IPS-15b (cell line): ENCODE measurements around the gene ST3GAL4.

Experiments used
- H3K27me3 ChIP-seq: one replicate; pipeline ENCODE4 v1.6.1; 2013; ENCODE audit warnings: low read length; ENCODE audit not compliant: control insufficient read depth, insufficient read depth
- H3K36me3 ChIP-seq: one replicate; pipeline ENCODE4 v1.6.1; 2013; ENCODE audit warnings: low read length; ENCODE audit not compliant: control insufficient read depth, insufficient read depth
- H3K4me1 ChIP-seq: one replicate; pipeline ENCODE4 v1.6.1; 2013; ENCODE audit warnings: mild to moderate bottlenecking, low read length; ENCODE audit not compliant: control insufficient read depth, insufficient read depth
- H3K4me3 ChIP-seq: one replicate; pipeline ENCODE4 v1.5.1; 2013; ENCODE audit warnings: low read depth, low read length
- H3K9ac ChIP-seq: one replicate; pipeline ENCODE4 v1.6.1; 2013; ENCODE audit warnings: low read depth, mild to moderate bottlenecking, low read length
- H3K9me3 ChIP-seq: one replicate; pipeline ENCODE4 v1.6.1; 2013; ENCODE audit warnings: mild to moderate bottlenecking, low read length; ENCODE audit not compliant: control insufficient read depth, insufficient read depth

ST3GAL4 gene

GRCh38 chr11:126333142-126333541 lies 22.3 kb upstream of the ST3GAL4 start:
- H3K4me1 ChIP-seq = no peaks in the 10 kb centered on the region
- H3K36me3 ChIP-seq = no peaks in the 10 kb centered on the region
- H3K4me3 ChIP-seq = no peak overlapping the region
- H3K9me3 ChIP-seq = no peaks in the 10 kb centered on the region
- no peaks in the 10 kb centered on the region for H3K27me3 ChIP-seq
- H3K9ac ChIP-seq = no peak overlapping the region

GRCh38 chr11:126334659-126335462 lies 20.6 kb upstream of the ST3GAL4 start:
- H3K27me3 ChIP-seq = no peaks in the 10 kb centered on the region
- no peaks in the 10 kb centered on the region for H3K4me1 ChIP-seq
- peaks cover 6% of the 10 kb centered on the region for H3K36me3 ChIP-seq
- H3K4me3 ChIP-seq = no peak overlapping the region
- no peaks in the 10 kb centered on the region for H3K9me3 ChIP-seq
- no peak overlapping the region for H3K9ac ChIP-seq

GRCh38 chr11:126335463-126335760 lies 20.1 kb upstream of the ST3GAL4 start:
- H3K9ac ChIP-seq = no peak overlapping the region
- no peaks in the 10 kb centered on the region for H3K27me3 ChIP-seq
- H3K36me3 ChIP-seq = peaks cover 6% of the 10 kb centered on the region
- H3K4me3 ChIP-seq = no peak overlapping the region
- no peaks in the 10 kb centered on the region for H3K9me3 ChIP-seq
- H3K4me1 ChIP-seq = no peaks in the 10 kb centered on the region

GRCh38 chr11:126336138-126336541 lies 19.3 kb upstream of the ST3GAL4 start:
- Histone ChIP-seq H3K9me3 (no peaks in the 10 kb centered on the region), H3K9ac (no peak overlapping the region), H3K4me1 (no peaks in the 10 kb centered on the region), H3K27me3 (no peaks in the 10 kb centered on the region), H3K36me3 (peaks cover 6% of the 10 kb centered on the region), H3K4me3 (no peak overlapping the region)

- Histone ChIP-seq H3K4me3 (no peak overlapping the region), H3K4me1 (no peaks in the 10 kb centered on the region), H3K9ac (no peak overlapping the region), H3K36me3 (peaks cover 6% of the 10 kb centered on the region), H3K27me3 (no peaks in the 10 kb centered on the region), H3K9me3 (no peaks in the 10 kb centered on the region)
Observed at GRCh38 chr11:126336671-126337101, 18.8 kb upstream of the ST3GAL4 start.

- Histone ChIP-seq H3K27me3 (no peaks in the 10 kb centered on the region), H3K4me3 (no peak overlapping the region), H3K9ac (no peak overlapping the region), H3K36me3 (peaks cover 6% of the 10 kb centered on the region), H3K4me1 (no peaks in the 10 kb centered on the region), H3K9me3 (no peaks in the 10 kb centered on the region)
Observed at GRCh38 chr11:126337126-126337473, 18.4 kb upstream of the ST3GAL4 start.

- Histone ChIP-seq H3K4me1 (no peaks in the 10 kb centered on the region), H3K27me3 (no peaks in the 10 kb centered on the region), H3K9me3 (no peaks in the 10 kb centered on the region), H3K9ac (no peak overlapping the region), H3K36me3 (peaks cover 6% of the 10 kb centered on the region), H3K4me3 (no peak overlapping the region)
Observed at GRCh38 chr11:126337474-126338241, 17.8 kb upstream of the ST3GAL4 start.

- Histone ChIP-seq H3K9me3 (no peaks in the 10 kb centered on the region), H3K4me3 (no peak overlapping the region), H3K4me1 (no peaks in the 10 kb centered on the region), H3K27me3 (no peaks in the 10 kb centered on the region), H3K9ac (no peak overlapping the region), H3K36me3 (peaks cover 11% of the 10 kb centered on the region)
Observed at GRCh38 chr11:126338346-126339055, 17.0 kb upstream of the ST3GAL4 start.

GRCh38 chr11:126339073-126339862 lies 16.2 kb upstream of the ST3GAL4 start:
- Histone ChIP-seq H3K4me3 (no peak overlapping the region), H3K4me1 (no peaks in the 10 kb centered on the region), H3K9ac (no peak overlapping the region), H3K9me3 (no peaks in the 10 kb centered on the region), H3K27me3 (no peaks in the 10 kb centered on the region), H3K36me3 (peaks cover 12% of the 10 kb centered on the region)

- Histone ChIP-seq H3K36me3 (peaks cover 12% of the 10 kb centered on the region), H3K9ac (no peak overlapping the region)
Observed at GRCh38 chr11:126339863-126340434, 15.5 kb upstream of the ST3GAL4 start.

GRCh38 chr11:126340960-126341606 lies 14.4 kb upstream of the ST3GAL4 start:
- H3K36me3 ChIP-seq = peaks cover 12% of the 10 kb centered on the region
- H3K9ac ChIP-seq = no peak overlapping the region
- H3K27me3 ChIP-seq = no peaks in the 10 kb centered on the region
- H3K4me3 ChIP-seq = no peak overlapping the region
- no peaks in the 10 kb centered on the region for H3K4me1 ChIP-seq
- no peaks in the 10 kb centered on the region for H3K9me3 ChIP-seq

More at GRCh38 chr11:126339863-126340434, 15.5 kb upstream of the ST3GAL4 start:
- H3K4me3 ChIP-seq = no peak overlapping the region
- H3K4me1 ChIP-seq = no peaks in the 10 kb centered on the region
- H3K9me3 ChIP-seq = no peaks in the 10 kb centered on the region
- no peaks in the 10 kb centered on the region for H3K27me3 ChIP-seq
